HG03565 (cell line): Measurements from ENCODE around the gene ZNF497.

ENCODE experiments used
- ATAC-seq: cut with Tn5 transposase; IDR thresholded peaks from one replicate; pipeline ENCODE4 v1.9.1; 2021; ENCODE audit warnings: mild to moderate bottlenecking, moderate library complexity; ENCODE audit not compliant: unreplicated experiment

The ZNF497 gene

DNA sequence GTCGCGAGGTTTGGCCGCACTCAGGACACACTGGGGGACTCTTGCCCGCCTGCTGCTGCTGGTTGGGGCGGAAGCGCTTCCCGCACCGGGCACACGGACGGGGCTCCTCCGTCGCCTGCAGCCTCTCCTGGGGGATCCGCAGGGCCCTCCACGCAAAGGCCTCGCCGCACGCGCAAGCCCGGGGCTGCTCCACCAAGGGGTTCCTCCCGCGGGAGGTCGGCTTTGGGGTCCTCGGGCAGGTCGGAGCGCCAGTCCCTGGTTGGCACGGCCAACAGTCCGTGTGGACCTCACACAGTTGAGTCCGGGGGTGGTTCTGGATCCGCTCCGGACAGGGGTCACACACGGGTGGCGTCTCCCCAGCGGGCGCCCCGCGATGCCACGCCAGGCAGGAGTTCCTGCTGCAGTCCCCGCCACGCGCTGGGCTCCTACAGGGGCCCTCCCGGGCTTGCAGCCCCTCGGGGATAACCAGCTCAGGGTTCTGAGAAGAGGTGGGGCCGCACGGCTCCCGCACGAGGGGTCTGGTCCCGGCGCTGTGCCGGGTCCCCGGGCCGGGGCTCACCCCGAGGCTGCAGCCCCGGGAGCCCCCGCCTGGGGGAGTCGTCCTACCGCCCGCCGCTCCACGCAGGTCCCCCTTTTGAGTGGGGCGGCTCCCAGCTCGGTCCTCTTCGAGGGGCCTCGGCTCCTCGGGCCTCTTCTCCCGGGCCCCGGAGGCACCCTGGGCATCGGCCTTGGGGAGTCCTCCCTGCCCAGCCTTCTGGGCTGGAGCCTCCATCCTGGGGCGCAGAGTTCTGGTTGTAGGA, 6.2 kb upstream of the ZNF497 start:
- ATAC-seq, result no peak

DNA sequence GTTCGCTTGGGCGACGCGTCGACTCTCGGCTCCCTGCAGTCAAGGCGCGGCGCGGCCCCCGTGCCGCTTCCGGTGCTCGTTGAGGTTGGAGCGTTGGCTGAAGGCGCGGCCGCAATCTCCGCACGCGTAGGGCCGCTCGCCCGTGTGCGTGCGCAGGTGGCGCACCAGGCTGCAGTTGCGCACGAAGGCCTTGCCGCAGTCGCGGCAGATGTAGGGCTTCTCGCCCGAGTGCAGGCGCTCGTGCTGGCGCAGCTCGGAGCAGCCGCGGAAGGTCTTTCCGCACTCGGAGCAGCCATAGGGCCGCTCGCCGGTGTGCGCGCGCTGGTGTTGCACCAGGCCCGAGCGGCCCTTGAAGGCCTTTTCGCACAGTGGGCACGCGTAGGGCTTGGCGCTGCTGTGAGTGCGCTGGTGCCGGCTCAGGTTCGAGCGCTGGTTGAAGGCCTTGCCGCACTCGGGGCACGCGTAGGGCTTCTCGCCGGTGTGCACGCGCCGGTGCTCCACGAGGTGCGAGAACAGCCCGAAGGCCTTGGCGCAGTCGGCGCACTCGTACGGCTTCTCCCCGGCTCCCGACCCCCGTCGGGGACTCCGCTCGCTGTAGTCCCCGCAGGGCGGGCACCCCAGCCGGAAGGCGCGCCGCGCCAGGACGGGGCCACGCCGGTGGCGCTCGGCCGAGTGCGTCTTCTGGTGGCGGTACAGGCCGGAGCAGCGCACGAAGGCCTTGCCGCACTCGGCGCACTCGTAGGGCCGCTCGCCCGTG, 5.3 kb upstream of the ZNF497 start:
- no peak for ATAC-seq

DNA sequence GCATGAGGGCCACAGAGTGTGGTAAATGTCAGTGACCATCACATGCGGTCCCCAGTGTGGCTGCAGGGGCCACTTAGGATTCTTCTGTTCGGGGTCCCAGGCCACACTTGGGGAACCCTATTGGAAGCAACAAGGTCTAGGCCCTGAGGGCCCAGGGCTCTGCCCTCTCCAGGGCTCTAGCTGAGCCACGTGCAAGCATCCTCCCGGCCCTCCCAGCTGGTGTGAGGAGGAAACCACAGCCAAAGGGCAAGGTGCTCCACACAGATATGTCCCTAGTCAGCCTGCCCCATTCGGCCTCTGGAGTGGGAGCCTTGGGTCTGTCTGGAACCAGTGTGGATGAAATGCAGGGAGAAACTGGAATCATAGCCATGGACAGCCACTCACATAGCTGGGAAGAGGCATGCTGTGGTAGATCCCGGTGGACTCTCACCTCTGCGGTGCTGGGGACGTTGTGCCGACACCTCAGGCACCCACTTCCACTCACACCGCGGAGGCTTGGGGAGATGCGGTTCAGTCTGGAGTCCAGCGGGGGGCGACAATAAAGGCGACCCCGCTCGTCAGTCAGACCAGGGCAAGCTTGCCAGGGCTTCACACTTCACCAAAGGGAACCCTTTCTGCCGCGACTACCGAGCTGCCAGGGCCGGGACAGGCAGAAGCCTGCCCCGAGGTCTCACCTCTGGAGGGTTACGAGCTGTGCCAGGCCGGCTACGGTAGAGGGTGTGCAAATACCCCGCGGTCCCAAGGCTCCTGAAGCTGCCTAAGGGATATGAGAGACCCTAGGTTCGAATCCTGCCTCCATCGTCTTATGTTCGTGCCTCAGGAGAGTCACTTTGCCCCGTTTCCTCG, 4.3 kb upstream of the ZNF497 start:
- no peak for ATAC-seq

DNA sequence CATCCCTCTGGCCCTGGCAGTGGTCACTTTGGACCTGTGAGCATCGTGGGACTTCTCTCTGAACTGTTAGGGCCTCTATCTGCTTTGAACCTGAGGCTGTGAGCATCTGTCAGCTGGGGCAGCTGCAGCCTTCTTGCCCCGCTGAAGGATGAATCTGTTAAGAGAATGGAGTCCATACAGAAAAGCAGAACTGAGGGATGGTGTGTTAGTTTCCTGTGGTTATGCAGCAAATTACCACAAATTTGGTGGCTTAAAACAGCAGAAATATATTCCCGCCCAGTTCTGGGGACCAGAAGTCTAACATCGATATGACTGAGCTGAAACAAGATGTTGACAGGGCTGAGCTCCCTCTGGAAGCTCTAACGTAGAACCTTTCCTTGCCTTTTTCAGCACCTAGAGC, 1.6 kb upstream of the ZNF497 start:
- no peak for ATAC-seq

DNA sequence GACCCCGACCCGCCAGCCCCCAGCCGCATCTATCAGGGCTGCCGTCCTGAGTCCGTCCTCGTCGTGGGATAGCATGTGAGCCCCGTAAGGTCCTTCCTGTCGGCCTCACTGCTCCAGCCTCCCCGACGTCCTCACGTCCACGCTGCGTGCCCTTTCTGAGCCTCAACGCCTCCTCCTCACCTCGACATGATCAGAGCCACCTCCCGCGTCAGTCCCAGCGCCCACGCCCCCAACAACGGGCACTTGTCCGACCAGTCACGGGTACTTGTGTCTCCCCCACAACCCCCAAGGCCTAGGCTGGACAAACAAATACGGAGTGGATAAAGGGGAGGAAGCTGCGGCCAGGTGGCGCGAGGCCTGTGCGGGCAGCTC, 665 bp downstream of the ZNF497 start:
- ATAC-seq, result peak; percentile 1

DNA sequence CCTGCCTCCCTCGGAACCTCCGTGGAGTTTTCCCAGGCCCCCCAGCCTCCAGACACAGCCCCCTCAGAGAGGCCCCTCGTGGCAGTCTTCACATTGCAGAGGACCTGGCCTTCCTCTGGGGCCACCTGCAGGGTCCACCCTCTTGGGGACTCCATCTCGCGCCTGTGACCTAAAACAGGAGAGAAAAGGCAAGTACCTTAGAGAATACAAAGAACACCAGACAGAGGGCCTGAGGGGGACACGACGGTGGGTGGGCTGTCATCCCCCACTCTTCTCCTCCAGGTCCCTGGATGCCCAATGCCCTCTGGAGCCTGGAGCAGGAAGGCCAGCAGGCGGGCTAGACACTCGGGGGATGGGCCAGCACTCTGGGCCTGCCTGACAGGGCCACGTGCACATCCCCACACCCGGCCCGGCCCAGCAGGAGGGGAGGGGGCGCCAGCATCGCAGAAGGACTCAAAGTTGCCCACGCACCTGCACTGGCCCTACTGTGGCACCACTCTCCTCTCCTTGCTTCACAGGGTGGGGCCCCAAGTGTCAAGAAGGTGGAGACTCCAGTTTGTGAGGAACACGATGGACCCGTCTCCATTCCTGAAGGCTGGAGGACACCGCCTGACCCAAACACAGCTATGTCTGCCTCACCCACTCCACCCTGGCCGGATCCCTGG, 4.9 kb downstream of the ZNF497 start:
- ATAC-seq, result no peak

DNA sequence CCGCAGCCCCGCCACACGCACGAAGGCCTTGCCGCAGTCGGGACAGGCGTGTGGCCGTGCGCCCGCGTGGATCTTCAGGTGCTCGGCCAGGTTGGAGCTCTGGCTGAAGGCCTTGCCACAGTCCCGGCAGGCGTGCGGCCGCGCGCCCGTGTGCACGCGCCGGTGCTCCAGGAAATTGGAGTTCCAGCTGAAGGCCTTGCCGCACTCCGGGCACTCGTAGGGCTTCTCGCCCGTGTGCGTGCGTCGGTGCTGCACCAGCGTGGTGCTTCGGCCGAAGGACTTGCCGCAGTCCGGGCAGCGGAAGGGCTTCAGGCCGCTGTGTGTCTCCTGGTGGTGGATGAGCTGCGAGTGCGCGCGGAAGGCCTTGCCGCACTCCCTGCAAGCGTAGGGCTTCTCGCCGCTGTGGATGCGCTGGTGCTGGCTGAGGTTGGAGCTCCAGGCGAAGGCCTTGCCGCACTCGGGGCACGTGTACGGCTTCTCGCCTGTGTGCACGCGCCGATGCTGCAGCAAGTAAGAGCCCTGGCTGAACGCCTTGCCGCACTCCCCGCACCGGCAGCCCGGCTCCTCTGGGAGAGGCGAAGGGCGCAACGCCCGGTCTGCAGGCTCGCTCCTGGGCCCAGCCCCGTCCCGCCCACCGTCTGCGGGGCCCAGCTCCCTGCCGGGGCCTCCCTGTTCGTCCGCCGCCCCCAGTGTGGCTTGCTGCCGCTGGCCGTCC, 5.6 kb downstream of the ZNF497 start:
- no peak for ATAC-seq

DNA sequence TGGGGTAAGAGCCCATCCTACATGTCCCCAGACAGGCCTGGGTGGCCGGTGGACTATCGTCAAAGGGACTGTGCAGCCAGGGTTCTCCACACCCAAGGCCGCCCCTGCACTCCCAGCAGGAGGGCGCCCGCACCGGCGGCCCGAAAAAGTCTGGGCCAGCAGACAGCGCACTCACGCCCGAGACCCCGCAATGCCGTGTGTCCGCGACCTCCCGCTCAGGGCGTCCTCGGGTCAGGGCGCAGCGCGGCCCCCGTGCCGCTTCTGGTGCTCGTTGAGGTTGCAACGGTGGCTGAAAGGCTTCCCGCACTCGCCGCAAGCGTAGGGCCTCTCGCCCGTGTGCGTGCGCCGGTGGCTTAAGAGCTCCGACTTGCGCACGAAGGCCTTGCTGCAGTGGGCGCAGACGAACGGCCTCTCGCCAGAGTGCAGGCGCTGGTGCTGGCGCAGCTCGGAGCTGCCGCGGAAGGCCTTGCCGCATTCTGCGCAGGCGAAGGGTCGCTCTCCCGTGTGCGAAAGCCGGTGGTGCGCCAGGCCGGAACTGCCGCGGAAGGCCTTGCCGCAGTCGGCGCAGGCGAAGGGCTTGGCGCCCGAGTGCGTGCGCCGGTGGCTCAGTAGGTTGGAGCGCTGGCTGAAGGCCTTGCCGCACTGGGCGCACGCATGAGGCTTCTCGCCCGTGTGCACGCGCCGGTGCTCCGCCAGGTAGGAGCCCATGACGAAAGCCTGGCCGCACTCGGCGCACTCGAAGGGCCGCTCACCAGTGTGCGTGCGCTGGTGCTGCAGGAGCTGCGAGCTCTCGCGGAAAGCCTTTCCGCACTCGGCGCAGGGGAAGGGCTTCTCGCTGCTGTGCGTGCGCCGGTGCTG, 6.4 kb downstream of the ZNF497 start:
- no peak for ATAC-seq

DNA sequence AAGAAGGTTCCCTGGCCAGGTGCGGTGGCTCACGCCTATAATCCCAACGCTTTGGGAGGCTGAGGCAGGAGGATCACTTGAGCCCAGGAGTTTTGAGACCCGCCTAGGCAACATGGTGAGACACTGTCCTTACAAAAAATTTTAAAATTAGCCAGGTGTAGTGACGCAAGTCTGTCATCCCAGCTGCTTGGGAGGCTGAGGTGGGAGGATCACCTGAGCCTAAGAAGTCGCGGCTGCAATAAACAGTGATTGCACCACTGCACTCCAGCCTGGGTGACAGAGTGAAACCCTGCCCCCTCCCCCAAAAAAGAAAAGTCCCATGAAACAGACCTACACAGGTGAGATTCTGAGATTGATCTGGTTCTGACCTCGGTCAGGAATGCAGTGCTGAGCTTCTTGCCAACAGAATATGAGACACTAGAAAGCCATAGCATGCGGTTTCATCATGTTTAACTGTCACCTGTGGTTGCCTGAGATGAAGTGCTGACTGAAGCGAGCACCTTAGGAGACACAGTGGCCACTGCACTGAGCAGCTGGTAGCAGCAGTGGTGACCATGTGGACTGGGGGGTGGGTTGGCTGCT, 7.2 kb downstream of the ZNF497 start:
- ATAC-seq, result no peak

DNA sequence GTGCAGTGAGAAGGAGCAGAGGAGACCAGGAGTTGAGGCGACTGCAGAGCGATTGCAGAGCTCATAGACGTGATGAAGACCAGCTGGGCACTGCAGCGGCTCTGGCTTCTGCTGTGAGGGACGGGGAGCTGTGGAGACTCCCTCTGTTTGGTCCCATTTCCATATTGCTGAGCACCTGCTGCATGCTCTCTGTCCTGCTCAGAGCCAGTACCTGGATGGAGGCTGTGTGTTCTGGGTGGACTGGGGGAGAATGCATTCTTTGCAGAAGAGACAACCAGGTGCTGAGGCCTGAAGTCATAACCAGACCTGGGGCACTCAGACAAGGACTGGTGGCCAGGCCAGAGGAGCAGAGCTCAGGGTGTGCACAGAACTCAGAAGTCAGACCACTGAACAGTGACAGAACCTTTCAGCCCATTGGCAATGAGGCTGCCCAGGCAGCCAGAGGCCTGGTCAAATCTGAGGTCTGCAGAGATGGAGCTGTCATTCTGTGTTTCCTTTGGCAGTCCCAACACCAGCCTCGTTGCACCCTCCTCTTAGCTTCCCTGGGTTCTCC, 8.0 kb downstream of the ZNF497 start:
- ATAC-seq, result no peak

DNA sequence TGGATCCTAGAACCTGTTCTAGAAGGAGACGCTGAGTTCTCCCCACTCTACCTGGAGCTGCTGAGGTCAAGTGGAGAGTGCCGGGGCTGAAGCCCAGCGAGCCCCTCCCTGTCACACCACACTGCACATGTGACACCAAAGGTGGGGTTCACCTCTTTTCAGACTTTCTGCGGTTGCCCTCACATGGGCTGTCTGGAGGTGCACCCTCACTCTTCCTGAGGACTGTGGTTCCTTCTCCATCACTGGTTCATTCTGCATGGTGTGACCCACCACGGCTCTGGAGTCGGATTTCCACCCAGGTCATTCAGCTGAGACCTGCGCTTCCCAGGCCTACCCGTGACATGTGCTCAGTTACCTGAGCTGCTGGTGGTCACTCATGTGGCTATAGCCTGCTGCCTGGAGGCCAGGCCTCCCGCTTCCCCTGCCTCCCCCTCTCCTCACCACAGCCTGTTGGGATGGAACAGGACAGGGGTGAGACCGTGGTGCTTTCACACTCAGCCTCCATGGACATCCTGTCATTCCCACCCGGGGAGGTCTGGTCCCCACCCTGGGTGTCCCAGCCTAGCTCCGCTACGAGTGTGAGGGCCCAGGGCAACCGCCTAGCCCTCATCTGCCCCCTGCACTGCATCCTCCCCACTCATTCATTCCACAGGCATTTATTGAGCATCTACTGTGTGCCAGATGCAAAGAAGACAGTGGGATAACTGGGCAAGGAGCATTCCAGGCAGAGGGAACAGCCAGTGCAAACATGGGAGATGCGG, 8.7 kb downstream of the ZNF497 start:
- ATAC-seq, result no peak

DNA sequence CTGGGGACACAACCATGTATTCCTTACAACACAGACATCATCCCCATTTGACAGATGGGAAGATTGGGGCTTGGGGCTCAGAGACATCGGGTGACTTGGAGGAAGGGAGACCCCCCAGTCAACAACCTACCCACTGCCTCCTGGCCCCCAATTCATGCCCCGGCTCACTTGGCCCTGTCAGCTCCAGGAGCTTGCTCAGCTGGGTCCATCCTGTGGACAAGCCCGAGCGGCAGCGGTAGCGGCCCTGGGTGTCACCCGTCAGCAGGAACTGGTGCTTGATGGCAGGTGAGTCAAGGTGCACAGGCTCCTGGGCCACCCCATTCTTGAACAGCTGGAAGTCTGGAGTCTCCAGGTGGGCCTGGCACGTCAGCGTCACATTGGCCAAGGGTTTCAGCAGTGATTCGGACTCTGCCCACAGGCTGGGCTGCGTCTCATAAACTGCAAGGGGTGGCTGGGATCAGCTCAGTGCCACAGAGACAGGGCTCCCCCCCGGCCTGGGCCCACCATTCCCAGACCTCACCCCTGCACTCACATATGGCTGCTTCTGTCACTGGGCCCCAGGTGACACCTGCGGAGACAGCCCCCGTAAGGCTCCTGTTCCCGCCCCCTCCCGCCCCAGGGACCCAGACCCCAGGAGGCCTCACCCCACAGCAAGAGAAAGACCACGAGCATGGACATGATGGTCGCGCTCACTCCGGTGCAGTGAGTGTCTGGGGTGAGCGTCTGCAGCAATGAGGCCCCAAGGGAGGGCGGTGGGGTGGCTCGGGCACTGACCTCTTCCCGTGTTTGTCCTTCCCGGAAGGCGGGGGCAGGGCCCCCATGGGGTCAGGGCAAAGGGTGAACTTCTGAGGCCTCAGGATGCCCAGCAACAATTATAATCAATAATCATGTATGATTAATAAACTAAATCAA, 9.5 kb downstream of the ZNF497 start, which contains the start of gene A1BG:
A1BG (minus strand) TSS at position 733 of the 912 bp plus-strand sequence; CDS start at position 678, 55 bp downstream.
- no peak for ATAC-seq

DNA sequence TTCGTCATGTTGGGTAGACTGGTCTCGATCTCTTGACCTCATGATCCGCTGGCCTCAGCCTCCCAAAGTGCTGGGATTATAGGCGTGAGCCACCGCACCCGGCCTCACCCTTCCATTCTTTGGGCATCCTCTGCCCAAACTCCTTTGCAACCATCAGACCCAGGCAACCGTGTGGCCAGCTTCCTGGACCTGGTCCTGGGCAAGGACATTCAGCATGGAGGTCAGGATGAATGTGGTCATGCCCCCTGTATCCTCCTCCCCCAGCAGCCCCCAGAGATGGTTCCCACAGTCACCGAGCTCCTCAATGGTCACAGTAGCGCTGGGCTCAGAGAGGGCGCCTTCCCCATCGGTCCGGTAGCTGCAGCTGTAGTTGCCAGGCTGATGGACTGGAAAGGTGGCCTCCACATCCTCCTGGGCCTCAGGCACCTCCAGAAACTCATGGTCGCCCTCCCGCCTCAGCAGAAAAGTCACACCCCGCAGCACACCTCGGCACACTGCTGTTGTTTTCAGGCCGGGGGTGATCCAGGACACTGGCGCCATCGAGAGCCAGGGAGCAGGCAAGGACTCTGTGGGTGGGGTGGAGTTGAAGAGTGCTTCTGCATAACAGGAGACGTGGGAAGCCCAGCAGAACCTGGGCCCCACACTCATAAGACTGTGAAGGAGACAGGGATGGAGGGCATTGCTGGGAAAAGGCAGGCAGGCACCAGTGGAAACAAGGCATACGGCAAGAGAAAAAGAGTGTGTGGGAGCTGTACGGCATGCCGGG, 10.4 kb downstream of the ZNF497 start:
- no peak for ATAC-seq

DNA sequence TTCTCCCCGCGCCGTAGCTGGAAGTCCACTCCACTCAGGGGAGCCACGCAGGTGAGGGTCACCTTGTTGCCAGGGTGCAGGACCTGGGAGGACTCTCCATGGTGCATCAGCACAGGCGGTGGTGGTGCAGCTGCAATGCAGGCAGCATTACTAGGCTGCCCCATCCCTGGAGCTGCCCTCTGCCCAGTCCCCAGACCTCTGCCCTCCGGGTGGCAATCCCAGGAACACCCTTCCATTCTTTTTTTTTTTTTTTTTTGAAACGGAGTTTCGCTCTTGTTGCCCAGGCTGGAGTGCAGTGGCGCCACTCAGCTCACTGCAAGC, 11.0 kb downstream of the ZNF497 start:
- ATAC-seq, result no peak

DNA sequence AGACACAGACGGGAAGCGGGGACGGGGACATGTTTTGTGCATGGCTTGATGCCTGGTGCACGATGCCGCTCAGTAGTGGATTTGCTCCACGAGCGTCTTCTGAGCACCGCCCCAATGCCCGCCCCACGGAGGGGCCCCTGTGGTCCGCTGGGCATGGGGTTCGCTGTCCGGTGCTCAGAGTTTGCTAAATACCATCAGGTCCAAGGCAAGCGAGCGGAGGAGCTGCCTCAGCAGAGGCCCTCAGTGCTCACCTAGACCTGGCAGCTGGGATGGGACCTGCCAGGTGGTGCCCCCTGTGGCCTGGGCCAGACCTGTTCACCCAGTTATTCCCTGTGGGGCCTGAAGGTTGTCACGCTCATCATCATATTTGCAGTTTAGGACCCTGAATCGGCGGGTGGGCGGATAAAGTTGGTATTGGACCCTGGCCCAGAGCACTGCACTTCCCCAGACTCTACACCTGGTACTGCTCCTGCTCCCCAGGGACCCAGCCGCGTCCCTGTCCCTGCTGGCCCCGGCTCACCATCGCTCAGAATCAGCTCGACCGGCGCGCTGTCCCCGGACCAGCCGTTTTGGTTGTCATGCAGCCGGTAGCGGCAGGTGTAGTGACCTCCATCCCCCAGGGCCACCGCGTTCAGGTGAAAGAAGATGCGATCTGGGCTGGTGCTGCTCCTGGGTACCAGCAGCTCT, 11.5 kb downstream of the ZNF497 start:
- no peak for ATAC-seq
